Activated naive CD4-positive, alpha-beta T cell treated with anti-CD3 and anti-CD28 coated beads, Interleukin-2, amount 50 U/mL, for 24 hours (primary cell): ENCODE data around the gene MRPS14.
A peak's percentile ranks its signal among the peaks of the same experiment; 100 is the strongest.
"Not testable (repeated sequence)": the region's sequence is repeated elsewhere in the genome, so short reads cannot be mapped to it uniquely, and the experiment has no call there.

Experiments used
- H3K27ac Mint-ChIP-seq: one replicate; pipeline ENCODE4 v1.8.0; 2021; ENCODE audit warnings: mild to moderate bottlenecking, mixed read lengths
- H3K27me3 Mint-ChIP-seq: one replicate; pipeline ENCODE4 v1.8.0; 2021; ENCODE audit warnings: mixed read lengths
- H3K36me3 Mint-ChIP-seq: one replicate; pipeline ENCODE4 v1.8.0; 2021; ENCODE audit warnings: mixed read lengths
- H3K4me1 Mint-ChIP-seq: one replicate; pipeline ENCODE4 v1.8.0; 2021; ENCODE audit warnings: mixed read lengths
- H3K4me3 Mint-ChIP-seq: one replicate; pipeline ENCODE4 v1.8.0; 2021; ENCODE audit warnings: mild to moderate bottlenecking, mixed read lengths
- H3K9me3 Mint-ChIP-seq: one replicate; pipeline ENCODE4 v1.8.0; 2021; ENCODE audit warnings: mixed read lengths

Gene MRPS14

DNA sequence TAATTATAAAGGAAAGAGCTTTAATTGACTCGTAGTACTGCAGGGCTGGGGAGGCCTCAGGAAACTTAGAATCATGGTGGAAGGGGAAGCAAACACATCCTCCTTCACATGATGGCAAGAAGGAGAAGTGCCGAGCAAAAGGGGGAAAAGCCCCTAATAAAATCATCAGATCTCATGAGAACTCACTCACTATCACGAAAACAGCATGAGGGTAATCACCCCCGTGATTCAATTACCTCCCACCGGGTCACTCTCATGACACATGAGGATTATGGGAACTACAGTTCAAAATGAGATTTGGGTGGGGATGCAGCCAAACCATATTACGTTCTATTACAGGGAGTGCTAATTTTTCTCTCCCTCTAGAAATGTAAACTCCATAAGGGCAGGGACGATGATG lies 14.2 kb upstream of the MRPS14 start:
- no peak overlapping the region for H3K27ac Mint-ChIP-seq
- H3K4me3 Mint-ChIP-seq: no peak overlapping the region
- H3K27me3 Mint-ChIP-seq: no peaks in the 10 kb centered on the region
- no peaks in the 10 kb centered on the region for H3K4me1 Mint-ChIP-seq
- H3K36me3 Mint-ChIP-seq: no peaks in the 10 kb centered on the region
- H3K9me3 Mint-ChIP-seq: no peaks in the 10 kb centered on the region

DNA sequence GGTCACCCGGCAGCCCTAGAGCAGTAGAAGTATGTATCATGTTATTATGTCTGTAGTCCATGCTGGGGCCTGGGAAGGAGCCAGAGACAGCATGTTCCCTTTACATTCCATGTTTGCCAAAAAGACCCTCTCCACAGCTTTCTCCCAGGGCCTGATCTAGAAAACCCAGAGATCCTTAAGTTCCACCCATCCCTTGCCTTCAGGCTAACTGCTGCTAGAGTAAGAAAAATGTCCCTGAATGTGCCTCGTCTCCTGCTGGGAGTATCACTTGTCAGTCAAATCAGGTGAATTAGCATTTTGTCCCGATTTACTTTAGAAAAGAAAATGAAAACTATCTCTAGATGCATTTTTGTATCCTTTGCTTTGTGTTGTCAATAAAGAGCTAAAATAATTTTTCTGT lies 13.3 kb upstream of the MRPS14 start:
- Mint-ChIP-seq H3K27ac (no peak overlapping the region), H3K27me3 (no peaks in the 10 kb centered on the region), H3K36me3 (no peaks in the 10 kb centered on the region), H3K4me1 (no peaks in the 10 kb centered on the region), H3K9me3 (no peaks in the 10 kb centered on the region), H3K4me3 (no peak overlapping the region)

DNA sequence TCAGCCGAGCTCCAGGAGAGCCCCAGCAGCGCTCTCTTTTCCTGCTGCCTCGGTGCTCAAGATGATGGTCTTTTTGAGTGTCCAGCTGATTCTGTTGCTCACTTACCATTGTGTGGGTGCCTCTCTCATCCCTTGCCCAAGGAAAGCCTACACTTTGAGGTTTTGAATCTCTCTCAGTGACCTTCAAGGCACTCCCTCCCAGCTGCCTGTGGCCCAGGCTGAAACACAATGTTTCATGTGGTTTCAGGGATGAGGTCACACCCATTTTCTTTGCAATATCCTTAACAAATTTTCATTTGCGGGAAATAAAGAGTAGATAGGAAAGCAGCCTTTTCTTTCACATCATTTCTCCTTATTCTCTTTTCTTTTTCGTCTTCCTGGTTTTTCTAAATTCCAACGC lies 12.6 kb upstream of the MRPS14 start:
- Mint-ChIP-seq H3K9me3 (no peaks in the 10 kb centered on the region), H3K4me3 (no peak overlapping the region), H3K4me1 (no peaks in the 10 kb centered on the region), H3K27ac (no peak overlapping the region), H3K27me3 (no peaks in the 10 kb centered on the region), H3K36me3 (no peaks in the 10 kb centered on the region)

- H3K27ac Mint-ChIP-seq: no peak overlapping the region
- H3K9me3 Mint-ChIP-seq: no peaks in the 10 kb centered on the region
- H3K4me1 Mint-ChIP-seq: peaks cover under 1% of the 10 kb centered on the region
- no peaks in the 10 kb centered on the region for H3K36me3 Mint-ChIP-seq
- H3K4me3 Mint-ChIP-seq: no peak overlapping the region
- H3K27me3 Mint-ChIP-seq: no peaks in the 10 kb centered on the region
Measured at GRCh38 chr1:175034775-175035174, 11.6 kb upstream of the MRPS14 start.

- no peak overlapping the region for H3K4me3 Mint-ChIP-seq
- H3K9me3 Mint-ChIP-seq: no peaks in the 10 kb centered on the region
- H3K27me3 Mint-ChIP-seq: no peaks in the 10 kb centered on the region
- no peaks in the 10 kb centered on the region for H3K36me3 Mint-ChIP-seq
- peaks cover 7% of the 10 kb centered on the region for H3K4me1 Mint-ChIP-seq
- no peak overlapping the region for H3K27ac Mint-ChIP-seq
Measured at GRCh38 chr1:175033953-175034352, 10.7 kb upstream of the MRPS14 start.

DNA sequence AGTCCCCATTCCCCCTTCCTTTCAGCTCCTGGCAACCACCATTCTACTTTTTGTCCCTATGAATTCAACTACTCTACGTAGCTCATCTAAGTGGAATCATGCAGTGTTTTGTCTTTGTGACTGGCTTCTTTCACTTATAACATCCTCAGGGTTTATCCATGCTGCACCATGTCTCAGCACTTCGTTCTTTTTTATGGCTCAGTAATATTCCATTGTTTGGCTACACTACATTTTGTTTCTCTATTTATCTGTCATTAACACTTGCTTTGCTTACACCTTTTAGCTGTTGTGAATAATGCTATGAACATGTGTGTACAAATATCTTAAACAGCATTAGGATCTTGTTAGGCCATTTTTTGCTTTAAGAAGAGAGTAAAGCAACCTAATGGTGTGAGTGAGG lies 1.5 kb upstream of the MRPS14 start:
- Mint-ChIP-seq H3K4me1 (peaks cover 44% of the 10 kb centered on the region), H3K27me3 (no peaks in the 10 kb centered on the region), H3K4me3 (peak overlapping the region; percentile 55), H3K36me3 (peaks cover 3% of the 10 kb centered on the region), H3K27ac (peak overlapping the region; percentile 64), H3K9me3 (no peaks in the 10 kb centered on the region)

DNA sequence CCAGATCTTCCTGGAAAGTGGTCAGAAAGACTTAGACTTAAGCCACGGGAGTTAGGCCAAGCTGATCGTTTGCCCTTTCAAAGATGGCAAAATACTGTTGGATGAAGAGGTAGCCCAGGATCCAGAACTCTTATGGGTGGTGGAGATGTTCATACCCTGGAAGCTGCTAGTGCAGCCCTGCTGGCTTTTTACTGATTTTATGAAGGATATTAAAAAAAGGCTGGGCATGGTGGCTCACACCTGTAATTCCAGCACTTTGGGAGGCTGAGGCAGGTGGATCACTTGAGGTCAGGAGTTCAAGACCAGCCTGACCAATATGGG lies 657 bp upstream of the MRPS14 start:
- Mint-ChIP-seq H3K27ac (peak overlapping the region; percentile 98), H3K4me1 (peaks cover 37% of the 10 kb centered on the region), H3K4me3 (peak overlapping the region; percentile 94)
- H3K36me3 Mint-ChIP-seq, H3K9me3 Mint-ChIP-seq, H3K27me3 Mint-ChIP-seq: not testable (repeated sequence)

GRCh38 chr1:175019524-175019923 lies 3.7 kb downstream of the MRPS14 start:
- H3K27me3 Mint-ChIP-seq: no peaks in the 10 kb centered on the region
- H3K9me3 Mint-ChIP-seq: no peaks in the 10 kb centered on the region
- peaks cover 37% of the 10 kb centered on the region for H3K4me1 Mint-ChIP-seq
- no peak overlapping the region for H3K27ac Mint-ChIP-seq
- peaks cover 11% of the 10 kb centered on the region for H3K36me3 Mint-ChIP-seq
- H3K4me3 Mint-ChIP-seq: no peak overlapping the region

- H3K36me3 Mint-ChIP-seq: peaks cover 19% of the 10 kb centered on the region
- no peaks in the 10 kb centered on the region for H3K27me3 Mint-ChIP-seq
- H3K27ac Mint-ChIP-seq: peak overlapping the region; percentile 44
- peaks cover 8% of the 10 kb centered on the region for H3K4me1 Mint-ChIP-seq
- no peak overlapping the region for H3K4me3 Mint-ChIP-seq
- no peaks in the 10 kb centered on the region for H3K9me3 Mint-ChIP-seq
Measured at GRCh38 chr1:175015243-175015642, 8.0 kb downstream of the MRPS14 start.

GRCh38 chr1:175013445-175013844 lies 9.8 kb downstream of the MRPS14 start:
- Mint-ChIP-seq H3K9me3 (no peaks in the 10 kb centered on the region), H3K27me3 (no peaks in the 10 kb centered on the region), H3K27ac (peak overlapping the region; percentile 48), H3K4me3 (no peak overlapping the region), H3K36me3 (peaks cover 19% of the 10 kb centered on the region), H3K4me1 (peaks cover 4% of the 10 kb centered on the region)

- peaks cover 14% of the 10 kb centered on the region for H3K4me1 Mint-ChIP-seq
- no peak overlapping the region for H3K4me3 Mint-ChIP-seq
- no peak overlapping the region for H3K27ac Mint-ChIP-seq
- no peaks in the 10 kb centered on the region for H3K27me3 Mint-ChIP-seq
- H3K9me3 Mint-ChIP-seq: no peaks in the 10 kb centered on the region
- H3K36me3 Mint-ChIP-seq: peaks cover 19% of the 10 kb centered on the region
Measured at GRCh38 chr1:175009532-175009931, 13.7 kb downstream of the MRPS14 start.

DNA sequence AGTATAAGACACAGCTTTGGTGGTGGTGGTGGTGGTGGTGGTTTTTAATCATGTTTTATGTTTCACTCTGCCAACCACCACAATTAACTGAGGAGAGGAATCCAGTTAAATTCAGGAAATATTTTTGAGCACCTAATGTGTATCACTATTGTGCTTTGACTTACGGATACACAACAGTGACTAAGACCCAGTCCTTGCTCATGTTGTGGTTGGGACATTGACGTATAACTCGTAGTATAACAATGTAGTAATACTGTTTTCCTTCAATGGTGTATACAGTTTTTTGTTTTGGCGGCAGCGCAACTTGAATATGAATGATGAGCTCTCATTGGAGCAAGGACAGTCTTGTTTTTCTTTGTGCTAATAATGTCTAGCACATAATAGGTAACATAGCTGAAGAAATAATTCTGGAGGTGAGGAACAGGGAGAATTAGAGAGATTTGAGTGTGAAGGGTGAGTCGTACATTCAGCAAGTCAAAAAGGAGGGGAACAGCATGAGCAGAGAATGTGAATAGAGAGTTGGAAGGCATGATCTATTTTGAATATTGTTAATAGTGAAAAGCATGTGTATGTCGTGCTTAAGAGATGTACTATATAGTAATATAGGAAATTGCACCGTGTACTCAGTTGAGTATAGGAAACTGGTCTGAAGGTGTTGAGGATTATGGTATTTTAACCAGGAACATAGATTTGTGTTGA lies 18.0 kb downstream of the MRPS14 start:
- Mint-ChIP-seq H3K4me1 (peaks cover 45% of the 10 kb centered on the region), H3K27ac (peak overlapping the region; percentile 42), H3K4me3 (no peak overlapping the region), H3K9me3 (no peaks in the 10 kb centered on the region), H3K36me3 (peaks cover 14% of the 10 kb centered on the region), H3K27me3 (no peaks in the 10 kb centered on the region)

- peak overlapping the region; percentile 43 for H3K27ac Mint-ChIP-seq
- H3K4me3 Mint-ChIP-seq: peak overlapping the region; percentile 66
- H3K4me1 Mint-ChIP-seq: peaks cover 45% of the 10 kb centered on the region
- H3K27me3 Mint-ChIP-seq: no peaks in the 10 kb centered on the region
- peaks cover 10% of the 10 kb centered on the region for H3K36me3 Mint-ChIP-seq
- H3K9me3 Mint-ChIP-seq: no peaks in the 10 kb centered on the region
Measured at GRCh38 chr1:175003521-175003920, 19.7 kb downstream of the MRPS14 start.

DNA sequence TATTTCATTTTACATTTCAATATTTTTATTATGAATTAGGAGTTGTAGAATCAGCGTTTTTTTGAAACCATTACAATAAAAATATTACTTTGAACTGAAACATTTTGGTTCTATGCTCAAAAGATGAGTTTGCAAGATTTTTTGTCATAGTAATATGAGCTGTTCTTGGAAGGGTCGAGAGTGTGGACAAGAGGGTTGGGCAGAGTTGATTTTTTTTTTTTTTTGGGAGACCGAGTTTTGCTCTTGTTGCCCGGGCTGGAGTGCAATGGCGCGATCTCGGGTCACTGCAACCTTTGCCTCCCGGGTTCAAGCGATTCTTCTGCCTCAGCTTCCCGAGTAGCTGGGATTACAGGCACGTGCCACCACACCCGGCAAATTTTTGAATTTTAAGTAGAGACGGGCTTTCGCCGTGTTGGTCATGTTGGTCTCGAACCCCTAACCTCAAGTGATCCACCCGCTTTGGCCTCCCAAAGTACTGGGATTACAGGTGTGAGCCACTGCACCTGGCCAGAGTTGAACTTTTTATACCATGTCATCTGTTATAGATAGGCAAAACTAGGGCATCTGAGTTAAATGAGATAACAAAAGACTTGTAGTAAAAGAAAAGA lies 20.2 kb downstream of the MRPS14 start:
- Mint-ChIP-seq H3K27me3 (no peaks in the 10 kb centered on the region), H3K4me3 (peak overlapping the region; percentile 0), H3K36me3 (peaks cover 10% of the 10 kb centered on the region), H3K4me1 (peaks cover 46% of the 10 kb centered on the region), H3K27ac (no peak overlapping the region), H3K9me3 (no peaks in the 10 kb centered on the region)

DNA sequence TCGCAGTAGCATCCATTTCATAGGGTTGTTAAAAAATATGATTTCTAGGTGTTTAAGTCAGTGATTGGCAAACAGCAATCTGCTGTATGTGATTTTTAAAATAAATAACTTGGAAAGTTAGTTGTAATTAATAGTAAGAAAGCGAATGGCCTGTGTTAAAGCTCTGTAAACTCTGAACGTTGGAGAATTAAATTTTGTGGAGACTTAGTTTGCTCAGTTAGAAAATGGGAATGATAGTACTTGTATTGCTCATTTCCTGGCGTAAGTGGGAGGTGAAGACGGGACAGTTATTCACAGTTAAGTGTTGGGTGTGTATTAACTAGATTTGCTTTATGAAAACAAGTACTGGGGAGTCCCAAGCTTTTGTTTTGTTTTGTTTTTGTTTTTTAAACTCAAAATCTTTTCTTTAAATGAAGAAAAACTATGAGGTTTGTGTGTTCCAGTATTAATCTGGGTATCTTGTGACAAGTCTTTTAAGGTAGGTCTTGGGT lies 22.5 kb downstream of the MRPS14 start:
- Mint-ChIP-seq H3K4me1 (peaks cover 58% of the 10 kb centered on the region), H3K27me3 (no peaks in the 10 kb centered on the region), H3K4me3 (no peak overlapping the region), H3K9me3 (no peaks in the 10 kb centered on the region), H3K36me3 (peaks cover 10% of the 10 kb centered on the region), H3K27ac (peak overlapping the region; percentile 93)

DNA sequence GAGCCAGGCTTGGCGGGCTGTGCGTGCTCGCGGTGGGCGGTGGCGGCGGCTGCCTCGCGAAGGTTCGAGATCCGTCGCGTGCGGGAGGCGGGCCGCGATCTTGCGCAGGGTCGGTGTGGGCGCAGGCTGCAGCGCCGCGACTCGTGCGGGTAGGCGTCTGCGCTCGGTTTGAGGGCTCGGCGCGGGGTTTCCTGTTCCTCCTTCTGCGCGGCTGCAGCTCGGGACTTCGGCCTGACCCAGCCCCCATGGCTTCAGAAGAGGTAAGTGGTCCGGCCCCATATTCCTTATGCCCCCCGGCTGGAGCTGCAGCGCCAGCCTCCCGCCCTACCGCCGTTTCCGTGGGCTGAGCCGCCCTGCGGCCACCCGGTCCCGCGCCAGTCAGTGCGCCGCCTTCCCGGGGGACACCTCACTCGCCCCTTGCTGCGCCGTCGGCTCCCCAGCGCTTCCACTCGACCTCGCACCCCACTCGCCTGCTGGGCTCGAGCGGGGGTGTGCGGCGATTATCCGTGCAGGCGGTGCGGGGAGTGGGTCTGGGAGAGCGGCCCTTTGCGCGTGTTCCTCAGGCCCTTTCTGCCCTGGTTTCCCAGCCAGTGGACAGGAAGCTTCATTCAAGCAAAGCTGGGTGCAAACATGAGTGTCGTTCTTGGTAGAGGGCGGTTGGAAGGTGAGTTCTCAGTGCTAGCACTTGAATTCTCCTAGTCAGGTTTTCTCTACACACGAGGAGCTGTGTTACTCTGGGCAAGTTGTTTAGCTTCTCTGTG lies 23.1 kb downstream of the MRPS14 start, which contains the start of gene CACYBP:
Gene CACYBP, plus strand, starts transcription at position 12 of the 761 bp plus-strand sequence. Its CDS starts 234 bp downstream, at position 246.
- no peaks in the 10 kb centered on the region for H3K9me3 Mint-ChIP-seq
- H3K36me3 Mint-ChIP-seq: peaks cover 7% of the 10 kb centered on the region
- no peaks in the 10 kb centered on the region for H3K27me3 Mint-ChIP-seq
- peaks cover 52% of the 10 kb centered on the region for H3K4me1 Mint-ChIP-seq
- peak within 1 kb of the TSS; percentile 93 for H3K27ac Mint-ChIP-seq
- H3K4me3 Mint-ChIP-seq: no peak within 1 kb of the TSS
